Upper lobe of left lung (tissue), 4 donors: ENCODE results near the gene HOOK2.

Experiments used
- EP300 ChIP-seq, 4 donors: sonication (generic); formaldehyde crosslinking; IDR thresholded peaks; one replicate each; pipeline ENCODE4 v1.5.1; 2017; ENCODE audit warnings: antibody characterized with exemption in 4 of 4, control low read depth in 2 of 4
- POLR2A ChIP-seq, 4 donors: fragments of 450-650 bp; IDR thresholded peaks; one replicate each; pipeline ENCODE4 v1.5.1; 2016 to 2017; ENCODE audit warnings: antibody characterized with exemption in 4 of 4, mild to moderate bottlenecking in 2 of 4
- POLR2AphosphoS5 ChIP-seq, 2 donors: sonication (generic); formaldehyde crosslinking; IDR thresholded peaks; one replicate each; pipeline ENCODE4 v1.5.1; 2017; ENCODE audit warnings: antibody characterized with exemption in 2 of 2
- TF ChIP-seq, protein P1 (sequence below), 6 experiments: fragments of 450-650 bp in 4 of 6; fragments of 200-600 bp in 2 of 6; sonication (generic) in 2 of 6; IDR thresholded peaks; one replicate each; pipeline ENCODE4 v1.5.1; 2016 to 2019; ENCODE audit warnings: antibody characterized with exemption in 6 of 6

DNA sequence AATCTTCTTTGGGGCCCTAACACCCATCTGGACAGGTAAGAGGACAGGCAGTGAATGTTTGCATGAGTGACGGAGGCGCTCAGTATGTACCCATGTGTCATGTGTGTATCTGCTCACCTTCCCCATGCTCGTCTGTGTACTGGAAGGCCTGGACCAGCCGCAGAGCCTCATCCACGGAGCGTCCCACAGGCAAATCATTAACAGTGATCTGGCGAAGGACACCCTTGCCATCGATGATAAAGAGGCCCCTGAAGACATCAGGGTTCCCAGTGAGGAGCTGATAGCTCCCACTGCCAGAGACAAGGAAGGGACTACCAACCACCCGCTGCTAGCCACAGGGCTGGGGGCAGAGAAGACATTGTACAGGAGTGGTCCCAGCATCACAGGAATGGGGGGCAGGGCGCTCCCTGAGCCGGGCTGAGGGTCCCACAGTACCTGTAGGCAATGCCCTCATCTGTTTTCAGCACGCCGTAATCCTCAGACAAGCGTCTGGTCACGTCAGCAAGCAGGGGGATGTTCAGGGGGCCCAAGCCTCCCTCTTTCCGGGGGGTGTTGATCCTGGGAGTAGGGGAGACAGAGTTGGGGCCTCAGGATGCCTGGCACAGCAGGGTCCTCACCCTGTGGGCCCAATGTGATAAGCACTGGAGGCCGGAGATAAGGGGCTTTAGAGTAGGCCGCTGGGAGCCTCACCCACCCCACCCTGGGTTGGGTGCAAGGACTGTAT, 24.6 kb upstream of the HOOK2 start:
- TF ChIP-seq POLR2AphosphoS5 (IDR thresholded peaks at IDR 0.05) (no peak), POLR2A (IDR thresholded peaks at IDR 0.05) (no peak), EP300 (IDR thresholded peaks at IDR 0.05) (no peak)
- TF ChIP-seq, protein P1, sequence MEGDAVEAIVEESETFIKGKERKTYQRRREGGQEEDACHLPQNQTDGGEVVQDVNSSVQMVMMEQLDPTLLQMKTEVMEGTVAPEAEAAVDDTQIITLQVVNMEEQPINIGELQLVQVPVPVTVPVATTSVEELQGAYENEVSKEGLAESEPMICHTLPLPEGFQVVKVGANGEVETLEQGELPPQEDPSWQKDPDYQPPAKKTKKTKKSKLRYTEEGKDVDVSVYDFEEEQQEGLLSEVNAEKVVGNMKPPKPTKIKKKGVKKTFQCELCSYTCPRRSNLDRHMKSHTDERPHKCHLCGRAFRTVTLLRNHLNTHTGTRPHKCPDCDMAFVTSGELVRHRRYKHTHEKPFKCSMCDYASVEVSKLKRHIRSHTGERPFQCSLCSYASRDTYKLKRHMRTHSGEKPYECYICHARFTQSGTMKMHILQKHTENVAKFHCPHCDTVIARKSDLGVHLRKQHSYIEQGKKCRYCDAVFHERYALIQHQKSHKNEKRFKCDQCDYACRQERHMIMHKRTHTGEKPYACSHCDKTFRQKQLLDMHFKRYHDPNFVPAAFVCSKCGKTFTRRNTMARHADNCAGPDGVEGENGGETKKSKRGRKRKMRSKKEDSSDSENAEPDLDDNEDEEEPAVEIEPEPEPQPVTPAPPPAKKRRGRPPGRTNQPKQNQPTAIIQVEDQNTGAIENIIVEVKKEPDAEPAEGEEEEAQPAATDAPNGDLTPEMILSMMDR (IDR thresholded peaks at IDR 0.05): no peak
